K562 (cell line): ENCODE measurements around the gene PAH. TPM values are rescaled to one million over a fixed set of nuclear protein-coding genes. Genes with fewer than 3 reads are reported as not detected.

Experiments used
- ATAC-seq: fragments of 200-7000 bp; cut with Tn5 transposase; 3 replicates; pipeline ENCODE4 v1.9.1; 2020; ENCODE audit warnings: moderate library complexity
- BruUV-seq: library from RNA; stranded (reverse); fragments of 400-500 nt; replicated peaks from 2 replicates; lab custom pipeline; 2021; lab: Mats Ljungman, UMichigan
- CTCF ChIA-PET: fragments of 300-600 bp; formaldehyde crosslinking; extraction: SDS; loops from one replicate; lab custom pipeline; 2021; ENCODE audit warnings: low intra/inter-chr PET ratio; lab: Yijun Ruan, JAX
- POLR2A ChIA-PET: fragments of 300-600, 350-650 bp; sonication (Branson Sonifier 250); formaldehyde crosslinking; extraction: SDS; loops from one replicate; lab custom pipeline; 2021; ENCODE audit warnings: antibody characterized with exemption, inconsistent platforms; lab: Yijun Ruan, JAX
- DNase-seq, 4 experiments: peaks; one replicate each; pipeline versions ENCODE4 v3.0.0 to v3.0.0-alpha.2; 2011 to 2018; ENCODE audit warnings: low spot score in 3 of 4, mixed read lengths in 3 of 4; ENCODE audit errors: extremely low read depth in 1 of 4
- FAIRE-seq: peaks from 2 replicates; lab custom pipeline; 2011; peaks lifted over from hg19 to GRCh38; lab: Jason Lieb, UNC
- H2AFZ ChIP-seq: 2 replicates; pipeline ENCODE4 v1.6.0; 2011; ENCODE audit warnings: low read depth, low read length, control low read depth, inconsistent platforms
- H3K27ac ChIP-seq: fragments of 200-600 bp; 3 replicates; pipeline ENCODE4 v1.8.0; 2011; ENCODE audit warnings: low read depth, mild to moderate bottlenecking, control low read depth, inconsistent platforms, low read length, moderate library complexity, mixed read lengths; ENCODE audit errors: extremely low read depth
- H3K27me3 ChIP-seq, 2 experiments: fragments of 300-600 bp in 1 of 2; 2 replicates in 1 of 2; 3 replicates in 1 of 2; pipeline versions ENCODE4 v1.6.0 to v1.8.0; 2011; ENCODE audit warnings: inconsistent platforms in 2 of 2, low read length in 2 of 2, mild to moderate bottlenecking in 1 of 2, mixed read lengths in 1 of 2, moderate library complexity in 1 of 2; ENCODE audit not compliant: control insufficient read depth in 2 of 2, insufficient read depth in 2 of 2
- H3K36me3 ChIP-seq: fragments of 300-600 bp; 3 replicates; pipeline ENCODE4 v1.8.0; 2011; ENCODE audit warnings: mild to moderate bottlenecking, low read length, inconsistent platforms; ENCODE audit not compliant: control insufficient read depth, insufficient read depth
- H3K4me1 ChIP-seq, 2 experiments: fragments of 200-600 bp in 1 of 2; replicated peaks in 1 of 2; 2 replicates in 1 of 2; 3 replicates in 1 of 2; pipeline versions ENCODE4 v1.5.1 to v1.8.0; 2011; ENCODE audit warnings: inconsistent platforms in 2 of 2, low read length in 2 of 2, mild to moderate bottlenecking in 1 of 2, mixed read lengths in 1 of 2, moderate library complexity in 1 of 2; ENCODE audit not compliant: control insufficient read depth in 2 of 2, insufficient read depth in 2 of 2
- H3K4me2 ChIP-seq: 2 replicates; pipeline ENCODE4 v1.6.1; 2011; ENCODE audit warnings: low read length, control low read depth, inconsistent platforms, mixed read lengths; ENCODE audit not compliant: insufficient read depth
- H3K4me3 ChIP-seq: fragments of 200-600 bp; sonication (generic), shearing (Covaris generic); 2 replicates; pipeline ENCODE4 v1.5.1; 2016; ENCODE audit warnings: control low read depth, inconsistent platforms
- H3K79me2 ChIP-seq: fragments of 200-600 bp; 3 replicates; pipeline ENCODE4 v1.8.0; 2011; ENCODE audit warnings: low read length, inconsistent platforms; ENCODE audit not compliant: control insufficient read depth, insufficient read depth
- H3K9ac ChIP-seq, 2 experiments: 2 replicates each; pipeline versions ENCODE4 v1.6.0 to v1.6.1; 2011; ENCODE audit warnings: low read depth in 2 of 2, low read length in 2 of 2, control low read depth in 1 of 2, inconsistent platforms in 1 of 2, mild to moderate bottlenecking in 1 of 2, mixed read lengths in 1 of 2; ENCODE audit not compliant: insufficient read depth in 1 of 2
- H3K9me1 ChIP-seq: one replicate; pipeline ENCODE4 v1.6.0; 2011; ENCODE audit warnings: inconsistent platforms, mild to moderate bottlenecking, low read length, moderate library complexity; ENCODE audit not compliant: control insufficient read depth, insufficient read depth
- H3K9me3 ChIP-seq: replicated peaks from 2 replicates; pipeline ENCODE4 v1.5.1; 2011; ENCODE audit warnings: low read depth, low read length, inconsistent platforms; ENCODE audit not compliant: control insufficient read depth, insufficient read depth
- H4K20me1 ChIP-seq: replicated peaks from 2 replicates; pipeline ENCODE4 v1.6.1; 2011; ENCODE audit warnings: low read length, inconsistent platforms, mixed read lengths; ENCODE audit not compliant: control insufficient read depth, insufficient read depth
- ATF3 ChIP-seq, 2 experiments: fragments of 450-650 bp in 1 of 2; sonication (generic) in 1 of 2; formaldehyde crosslinking in 1 of 2; IDR thresholded peaks in 1 of 2; conservative IDR thresholded peaks in 1 of 2; 2 replicates each; pipeline versions ENCODE4 v1.6.1 to v1.8.1; 2016 to 2023; ENCODE audit warnings: mild to moderate bottlenecking in 2 of 2, moderate library complexity in 2 of 2, inconsistent platforms in 1 of 2, missing genetic modification reagents in 1 of 2
- BHLHE40 ChIP-seq: IDR thresholded peaks from 2 replicates; pipeline ENCODE4 v1.6.1; 2011; ENCODE audit warnings: low read length, improper control_type of control experiment
- CHCHD3 ChIP-seq: fragments of 250-450 bp; sonication (Bioruptor Pico); IDR thresholded peaks from 2 replicates; pipeline ENCODE4 v2.1.2; 2022; ENCODE audit warnings: mild to moderate bottlenecking
- ETV5 ChIP-seq: sonication (generic); formaldehyde crosslinking; IDR thresholded peaks from 2 replicates; pipeline ENCODE4 v1.4.0; 2020; ENCODE audit warnings: low read depth, mild to moderate bottlenecking, missing genetic modification reagents
- ETV6 ChIP-seq, 3 experiments: fragments of 150-350 bp in 1 of 3; sonication (generic) in 1 of 3; formaldehyde crosslinking in 1 of 3; IDR thresholded peaks; 2 replicates each; pipeline versions ENCODE4 v1.6.1 to v1.8.0; 2014 to 2022; ENCODE audit warnings: borderline replicate concordance in 2 of 3, low read depth in 2 of 3, antibody characterized with exemption in 1 of 3, low read length in 1 of 3, mild to moderate bottlenecking in 1 of 3, missing genetic modification reagents in 1 of 3
- FOXM1 ChIP-seq, 2 experiments: fragments of 450-650 bp in 1 of 2; sonication (generic) in 1 of 2; formaldehyde crosslinking in 1 of 2; IDR thresholded peaks; 2 replicates each; pipeline versions ENCODE4 v1.6.1 to v1.9.0; 2017 to 2022; ENCODE audit warnings: low read depth in 2 of 2, mild to moderate bottlenecking in 2 of 2, missing genetic modification reagents in 1 of 2, moderate library complexity in 1 of 2
- FOXO4 ChIP-seq: fragments of 450-650 bp; formaldehyde crosslinking; IDR thresholded peaks from 2 replicates; pipeline ENCODE4 v1.4.0; 2020; ENCODE audit warnings: mild to moderate bottlenecking, moderate library complexity
- HLTF ChIP-seq: fragments of 450-650 bp; IDR thresholded peaks from 2 replicates; pipeline ENCODE4 v1.6.1; 2016
- MED1 ChIP-seq: sonication (generic); formaldehyde crosslinking; IDR thresholded peaks from 2 replicates; pipeline ENCODE4 v1.8.1; 2023; ENCODE audit warnings: missing genetic modification reagents, borderline replicate concordance
- ZBTB17 ChIP-seq: fragments of 450-650 bp; formaldehyde crosslinking; IDR thresholded peaks from 2 replicates; pipeline ENCODE4 v1.4.0; 2020; ENCODE audit warnings: mild to moderate bottlenecking
- ZNF398 ChIP-seq: fragments of 250-450 bp; sonication (Bioruptor Pico); IDR thresholded peaks from 2 replicates; pipeline ENCODE4 v1.8.0; 2021; ENCODE audit warnings: moderate library complexity, mild to moderate bottlenecking, inconsistent platforms
- ZNF655 ChIP-seq: fragments of 250-450 bp; sonication (Bioruptor Pico); IDR thresholded peaks from 2 replicates; pipeline ENCODE4 v1.5.0; 2021
- WGBS: fragments of 100-300 bp; shearing (Covaris generic); methylation state at CpG from one replicate; pipeline ENCODE4 v1.1.6; 2016; ENCODE audit warnings: low coverage, mixed read lengths; ENCODE audit not compliant: insufficient coverage; ENCODE audit errors: missing lambda C conversion rate; 5-methylcytosine and 5-hydroxymethylcytosine counted together
- in situ Hi-C: fragments of 300-500 bp; cut with MboI; formaldehyde crosslinking; loops from 4 replicates; pipeline ENCODE4 v1.15.0; 2018; ENCODE audit warnings: inconsistent platforms, mixed read lengths
- intact Hi-C: fragments of 100-400 bp; cut with micrococcal nuclease; formaldehyde crosslinking; loops from 2 replicates; pipeline ENCODE4 v1.14.2; 2022
- polyA plus RNA-seq, 8 experiments: library from polyadenylated mRNA; depleted of rRNA in 4 of 8; stranded (reverse) in 5 of 8; unstranded in 3 of 8; fragments of >200 nt; fragmentation: Nextera tagmentation in 2 of 8; fragmentation: Illumina TruSeq in 1 of 8; extraction: Ambion mirVana in 2 of 8; extraction: Trizol in 1 of 8; gene quantifications; 2 replicates each; pipeline versions ENCODE4 v1.2.1 to v1.2.3, GENCODE V29; 2011 to 2014; ENCODE audit warnings: inconsistent platforms in 1 of 8, missing spikeins in 1 of 8
- total RNA-seq, 7 experiments: library from RNA; depleted of rRNA in 6 of 7; stranded (reverse); fragments of >200 nt in 6 of 7; fragmentation: Illumina TruSeq in 2 of 7; extraction: Trizol in 2 of 7; gene quantifications; 2 replicates each; pipeline versions ENCODE4 v1.2.1 to v1.2.3, GENCODE V29; 2011 to 2021; ENCODE audit warnings: low replicate concordance in 1 of 7
- TF ChIP-seq, protein P1 (sequence below): sonication (generic); formaldehyde crosslinking; IDR thresholded peaks from 2 replicates; pipeline ENCODE4 v1.8.1; 2023; ENCODE audit warnings: mild to moderate bottlenecking, missing genetic modification reagents

The PAH gene
- total and polyA plus RNA-seq, 9 of the 15 experiments (the other 6 are each of a cell fraction or from before 2014, with no cell fraction given) = 0.13 to 0.75 (median 0.69) TPM; not detected in 6

DNA sequence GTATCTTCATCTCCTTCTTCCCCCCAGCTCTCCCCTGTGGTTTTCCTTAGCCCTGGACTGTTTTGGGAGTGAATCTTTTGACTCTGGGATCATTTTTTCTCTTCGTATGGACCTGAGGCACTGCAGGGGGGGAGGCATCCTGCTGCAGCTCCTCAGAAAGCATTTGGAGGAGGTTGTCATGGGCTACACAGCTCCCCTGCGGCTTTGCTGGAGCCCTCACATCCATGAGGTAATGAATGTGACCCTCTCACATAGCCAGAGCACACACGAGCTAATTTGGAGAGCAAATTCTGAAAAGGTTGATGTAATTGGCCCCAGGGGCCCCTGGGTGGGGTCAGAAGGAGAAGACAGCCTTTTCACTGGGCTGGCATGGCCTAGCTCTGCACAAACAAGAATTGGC is 110.9 kb downstream of the PAH start:
- Histone ChIP-seq H3K9me1 (no peaks in the 10 kb centered on the region), H3K4me1 (no peaks in the 10 kb centered on the region), H3K9ac (no peak overlapping the region), H3K9me3 (no peaks in the 10 kb centered on the region), H3K36me3 (no peaks in the 10 kb centered on the region), H3K4me3 (no peak overlapping the region), H3K4me2 (no peak overlapping the region), H2AFZ (no peak overlapping the region), H4K20me1 (no peaks in the 10 kb centered on the region), H3K27ac (no peak overlapping the region), H3K27me3 (no peaks in the 10 kb centered on the region), H3K79me2 (no peaks in the 10 kb centered on the region)
- BruUV-seq = no TSS peak
- DNase-seq (no peak), FAIRE-seq (no peak), ATAC-seq (no peak)
- CTCF ChIA-PET = no interaction called here
- WGBS = 0% methylated on average over 3 of the region's 3 CpGs
- POLR2A ChIA-PET = interaction anchor here (0.6 kb wide), 1 partner anchor 1217 kb away, joined by 3 read pairs; no protein-coding TSS in a partner anchor
- intact Hi-C loops (loop anchor here (1.0 kb wide), 1 partner anchor 8 kb away; no protein-coding TSS in a partner anchor), in situ Hi-C loops (loop anchor here (25.0 kb wide), 1 partner anchor 1394 kb away; the partner anchor contains the start of gene ARL1)
- no peak for TF ChIP-seq ZNF398 (CRISPR knock-in tag)
- no peak for TF ChIP-seq BHLHE40
- no peak for TF ChIP-seq ZNF655
- no peak for TF ChIP-seq MED1 (CRISPR knock-in tag)
- no peak for TF ChIP-seq ETV5 (CRISPR knock-in tag)
- TF ChIP-seq FOXO4 = no peak
- no peak for TF ChIP-seq ATF3 (IDR thresholded peaks at IDR 0.05)
- TF ChIP-seq ATF3 (CRISPR knock-in tag; conservative IDR thresholded peaks at IDR 0.05) = no peak
- TF ChIP-seq FOXM1 (IDR thresholded peaks at IDR 0.05; ENCODE audit: low read depth) = no peak
- no peak for TF ChIP-seq FOXM1 (CRISPR knock-in tag; IDR thresholded peaks at IDR 0.05; ENCODE audit: low read depth)
- no peak for TF ChIP-seq ZBTB17
- no peak for TF ChIP-seq ETV6 (IDR thresholded peaks at IDR 0.05; ENCODE audit: borderline replicate concordance in 1 of 2, low read depth in 2 of 2, low read length in 1 of 2)
- TF ChIP-seq ETV6 (CRISPR knock-in tag; IDR thresholded peaks at IDR 0.05; ENCODE audit: borderline replicate concordance) = no peak
- no peak for TF ChIP-seq CHCHD3
- no peak for TF ChIP-seq HLTF
- TF ChIP-seq, protein P1, sequence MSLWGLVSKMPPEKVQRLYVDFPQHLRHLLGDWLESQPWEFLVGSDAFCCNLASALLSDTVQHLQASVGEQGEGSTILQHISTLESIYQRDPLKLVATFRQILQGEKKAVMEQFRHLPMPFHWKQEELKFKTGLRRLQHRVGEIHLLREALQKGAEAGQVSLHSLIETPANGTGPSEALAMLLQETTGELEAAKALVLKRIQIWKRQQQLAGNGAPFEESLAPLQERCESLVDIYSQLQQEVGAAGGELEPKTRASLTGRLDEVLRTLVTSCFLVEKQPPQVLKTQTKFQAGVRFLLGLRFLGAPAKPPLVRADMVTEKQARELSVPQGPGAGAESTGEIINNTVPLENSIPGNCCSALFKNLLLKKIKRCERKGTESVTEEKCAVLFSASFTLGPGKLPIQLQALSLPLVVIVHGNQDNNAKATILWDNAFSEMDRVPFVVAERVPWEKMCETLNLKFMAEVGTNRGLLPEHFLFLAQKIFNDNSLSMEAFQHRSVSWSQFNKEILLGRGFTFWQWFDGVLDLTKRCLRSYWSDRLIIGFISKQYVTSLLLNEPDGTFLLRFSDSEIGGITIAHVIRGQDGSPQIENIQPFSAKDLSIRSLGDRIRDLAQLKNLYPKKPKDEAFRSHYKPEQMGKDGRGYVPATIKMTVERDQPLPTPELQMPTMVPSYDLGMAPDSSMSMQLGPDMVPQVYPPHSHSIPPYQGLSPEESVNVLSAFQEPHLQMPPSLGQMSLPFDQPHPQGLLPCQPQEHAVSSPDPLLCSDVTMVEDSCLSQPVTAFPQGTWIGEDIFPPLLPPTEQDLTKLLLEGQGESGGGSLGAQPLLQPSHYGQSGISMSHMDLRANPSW (CRISPR knock-in tag) = no peak
